Glutamatergic neuron (in vitro differentiated cells): ENCODE results near the gene NR2E3. TPM values are rescaled to one million over a fixed set of nuclear protein-coding genes. Genes with fewer than 3 reads are reported as not detected.

ENCODE experiments used
- DNase-seq: peaks from one replicate; pipeline ENCODE4 v3.0.0; 2022
- H3K27ac Mint-ChIP-seq: one replicate; pipeline ENCODE4 v1.8.0; 2020; ENCODE audit warnings: mild to moderate bottlenecking, mixed read lengths, inconsistent platforms; ENCODE audit not compliant: unreplicated experiment
- H3K27me3 Mint-ChIP-seq: one replicate; pipeline ENCODE4 v1.8.0; 2020; ENCODE audit warnings: mild to moderate bottlenecking, moderate library complexity, mixed read lengths, inconsistent platforms; ENCODE audit not compliant: unreplicated experiment
- H3K36me3 Mint-ChIP-seq: one replicate; pipeline ENCODE4 v1.8.0; 2020; ENCODE audit warnings: mild to moderate bottlenecking, mixed read lengths, inconsistent platforms; ENCODE audit not compliant: unreplicated experiment
- H3K4me1 Mint-ChIP-seq: one replicate; pipeline ENCODE4 v1.8.0; 2020; ENCODE audit warnings: mild to moderate bottlenecking, low read depth, mixed read lengths, inconsistent platforms; ENCODE audit not compliant: unreplicated experiment
- H3K4me3 Mint-ChIP-seq: one replicate; pipeline ENCODE4 v1.8.0; 2020; ENCODE audit warnings: mild to moderate bottlenecking, mixed read lengths, inconsistent platforms; ENCODE audit not compliant: unreplicated experiment
- H3K9me3 Mint-ChIP-seq: one replicate; pipeline ENCODE4 v1.8.0; 2020; ENCODE audit warnings: mild to moderate bottlenecking, moderate library complexity, mixed read lengths, inconsistent platforms; ENCODE audit not compliant: unreplicated experiment
- total RNA-seq: library from RNA; stranded (reverse); fragmentation: NEBNext Ultra II Directional; extraction: Animal tissue kit (Norgen Biotek cat#: 25700); gene quantifications from one replicate; pipeline ENCODE4 v1.2.1, GENCODE V29; 2021; ENCODE audit not compliant: unreplicated experiment
- TF ChIP-seq, protein P1 (sequence below): fragments of 200-600 bp; sonication (generic); IDR thresholded peaks from one replicate; pipeline ENCODE4 v1.5.0; 2021; ENCODE audit not compliant: partially characterized antibody, unreplicated experiment

The NR2E3 gene
- total RNA-seq, 1 donor from 2014 or later, result 0.69 TPM

DNA sequence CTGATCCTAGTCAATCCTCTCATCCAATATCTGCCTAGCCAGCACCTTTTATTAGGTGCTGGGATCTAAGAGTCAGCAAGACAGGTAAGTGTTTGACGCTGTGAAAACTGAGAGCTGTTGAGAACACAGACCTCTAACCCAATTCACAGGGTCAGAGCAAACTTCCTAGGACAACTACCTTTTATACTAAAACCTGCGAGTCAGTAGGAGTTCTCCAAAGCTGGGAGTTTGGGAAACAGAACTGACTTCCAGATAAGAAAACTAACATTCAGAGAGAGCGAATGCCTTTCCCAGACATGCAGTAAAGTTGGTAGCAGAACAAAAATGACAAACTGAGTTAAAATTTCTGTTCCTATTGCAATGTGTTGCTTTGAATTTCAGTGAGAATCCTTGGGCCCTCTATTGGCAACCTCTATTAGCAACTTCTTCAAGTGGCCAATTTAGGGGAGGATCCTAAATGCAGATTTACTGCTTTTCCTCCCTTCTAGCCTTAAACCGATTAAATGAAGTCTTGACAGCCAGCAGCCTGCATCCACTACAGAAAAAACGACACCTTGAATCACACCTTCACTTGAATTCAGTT, 11.3 kb downstream of the NR2E3 start:
- Mint-ChIP-seq H3K4me3 (no peak overlapping the region), H3K27ac (no peak overlapping the region), H3K36me3 (peaks cover 35% of the 10 kb centered on the region), H3K9me3 (peaks cover 2% of the 10 kb centered on the region), H3K27me3 (peaks cover 4% of the 10 kb centered on the region), H3K4me1 (peaks cover 12% of the 10 kb centered on the region)
- TF ChIP-seq, protein P1, sequence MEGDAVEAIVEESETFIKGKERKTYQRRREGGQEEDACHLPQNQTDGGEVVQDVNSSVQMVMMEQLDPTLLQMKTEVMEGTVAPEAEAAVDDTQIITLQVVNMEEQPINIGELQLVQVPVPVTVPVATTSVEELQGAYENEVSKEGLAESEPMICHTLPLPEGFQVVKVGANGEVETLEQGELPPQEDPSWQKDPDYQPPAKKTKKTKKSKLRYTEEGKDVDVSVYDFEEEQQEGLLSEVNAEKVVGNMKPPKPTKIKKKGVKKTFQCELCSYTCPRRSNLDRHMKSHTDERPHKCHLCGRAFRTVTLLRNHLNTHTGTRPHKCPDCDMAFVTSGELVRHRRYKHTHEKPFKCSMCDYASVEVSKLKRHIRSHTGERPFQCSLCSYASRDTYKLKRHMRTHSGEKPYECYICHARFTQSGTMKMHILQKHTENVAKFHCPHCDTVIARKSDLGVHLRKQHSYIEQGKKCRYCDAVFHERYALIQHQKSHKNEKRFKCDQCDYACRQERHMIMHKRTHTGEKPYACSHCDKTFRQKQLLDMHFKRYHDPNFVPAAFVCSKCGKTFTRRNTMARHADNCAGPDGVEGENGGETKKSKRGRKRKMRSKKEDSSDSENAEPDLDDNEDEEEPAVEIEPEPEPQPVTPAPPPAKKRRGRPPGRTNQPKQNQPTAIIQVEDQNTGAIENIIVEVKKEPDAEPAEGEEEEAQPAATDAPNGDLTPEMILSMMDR, result no peak
- no peak for DNase-seq

DNA sequence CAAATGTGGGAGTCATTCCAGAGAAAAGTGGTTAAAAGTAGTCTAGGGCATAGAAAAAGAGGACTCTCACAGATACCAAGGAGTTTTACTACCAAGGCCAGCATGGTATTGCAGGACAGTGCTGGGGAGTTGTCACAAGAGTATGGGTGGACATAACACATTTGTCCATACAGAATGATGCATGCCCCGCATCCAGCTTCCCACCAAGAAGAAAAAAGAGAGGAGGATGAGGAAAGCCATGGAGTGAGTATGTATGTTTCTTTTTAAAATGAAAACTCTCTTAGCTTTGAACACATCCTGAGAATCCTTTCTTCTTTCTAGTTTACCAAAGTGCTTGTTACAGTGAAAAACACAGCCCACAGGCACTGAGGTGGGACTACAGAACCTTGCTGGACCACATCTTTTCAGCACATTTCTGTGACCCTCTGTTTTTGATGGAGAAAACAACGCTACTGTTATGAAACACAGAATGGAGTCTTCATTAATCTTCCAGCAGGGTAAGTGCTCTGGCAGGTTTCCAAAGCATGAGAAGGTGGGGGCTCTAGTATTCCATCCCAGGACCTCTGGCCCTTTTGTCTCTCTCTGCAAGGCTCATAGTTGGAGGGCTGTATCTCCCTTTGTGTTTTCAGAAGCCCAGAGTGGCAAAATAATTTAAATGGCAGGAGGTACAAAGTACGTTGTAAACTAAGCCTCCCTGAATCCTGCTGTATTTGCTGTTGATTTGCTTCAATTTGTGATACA, 12.7 kb downstream of the NR2E3 start:
- H3K27me3 Mint-ChIP-seq, result peaks cover 4% of the 10 kb centered on the region
- peaks cover 28% of the 10 kb centered on the region for H3K36me3 Mint-ChIP-seq

DNA sequence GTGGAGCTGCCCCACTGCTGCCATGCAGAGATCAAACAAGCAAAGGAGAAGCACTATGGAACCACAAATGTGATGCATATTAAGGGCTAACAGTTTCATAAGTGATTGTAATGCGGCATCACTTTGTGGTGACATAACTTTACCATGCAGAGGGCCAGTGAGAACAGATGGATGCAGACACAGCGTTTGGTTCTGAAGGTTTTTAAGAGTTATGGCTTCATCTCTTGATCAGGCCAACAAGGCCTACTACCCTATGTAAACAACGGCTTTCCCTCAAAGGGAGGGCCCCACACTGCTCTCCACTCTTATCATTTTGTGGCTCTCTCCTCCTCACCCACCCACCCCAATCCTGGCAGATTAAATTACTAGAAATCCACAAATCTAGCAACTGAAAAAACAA, 13.4 kb downstream of the NR2E3 start:
- no peak for DNase-seq
- TF ChIP-seq, protein P1, result no peak
- Mint-ChIP-seq H3K27ac (no peak overlapping the region), H3K9me3 (no peaks in the 10 kb centered on the region), H3K27me3 (no peaks in the 10 kb centered on the region), H3K4me1 (peaks cover 17% of the 10 kb centered on the region), H3K4me3 (no peak overlapping the region), H3K36me3 (peaks cover 26% of the 10 kb centered on the region)

More for the DNA sequence above, 12.7 kb downstream of the NR2E3 start:
- no peak for DNase-seq
- Mint-ChIP-seq H3K9me3 (no peaks in the 10 kb centered on the region), H3K27ac (no peak overlapping the region), H3K4me3 (no peak overlapping the region), H3K4me1 (peaks cover 17% of the 10 kb centered on the region)
- TF ChIP-seq, protein P1, result no peak

DNA sequence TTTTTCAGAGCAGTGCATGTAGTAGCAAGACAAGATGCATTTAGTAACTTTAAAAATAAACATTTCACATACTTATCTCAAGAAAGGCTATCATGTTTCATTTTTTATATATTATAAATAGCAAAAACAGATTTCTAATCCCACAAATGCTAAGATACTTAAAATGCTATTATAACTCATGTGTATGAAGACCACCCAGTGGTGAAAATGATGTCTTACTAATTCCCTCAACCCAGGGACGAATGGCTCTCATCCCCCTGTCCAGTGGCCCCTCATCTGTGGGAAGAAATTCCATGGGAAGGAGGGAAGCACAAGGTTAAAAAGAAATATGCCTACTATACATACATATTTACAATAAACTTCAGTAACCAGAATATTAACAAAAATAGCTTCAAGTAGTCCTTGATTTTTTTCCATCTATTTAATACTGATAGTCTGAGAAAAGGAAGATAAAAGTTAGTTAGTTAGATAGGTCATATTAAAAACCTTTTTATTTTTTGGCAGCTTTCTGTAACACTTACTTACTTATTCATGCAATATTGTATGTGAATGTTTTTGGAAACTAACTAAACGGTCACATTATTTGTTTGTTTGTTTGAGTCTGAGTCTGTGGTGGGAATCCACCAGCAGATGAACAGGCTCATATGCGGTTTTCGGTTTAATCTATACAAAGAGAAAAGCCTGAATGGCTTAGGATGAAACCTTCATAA, 14.8 kb downstream of the NR2E3 start:
- Mint-ChIP-seq H3K36me3 (peaks cover 23% of the 10 kb centered on the region), H3K4me1 (peaks cover 19% of the 10 kb centered on the region), H3K27me3 (no peaks in the 10 kb centered on the region), H3K9me3 (no peaks in the 10 kb centered on the region), H3K27ac (no peak overlapping the region), H3K4me3 (no peak overlapping the region)
- DNase-seq, result no peak
- TF ChIP-seq, protein P1, result no peak
